KOPT-K1 (cell line): ENCODE measurements around the gene FREM2.

Experiments
- H3K27ac ChIP-seq: fragments of 200-600 bp; sonication (generic); 2 replicates; pipeline ENCODE4 v1.5.1; 2016; ENCODE audit warnings: antibody characterized with exemption, mild to moderate bottlenecking, low read depth, low read length; ENCODE audit not compliant: poor library complexity, severe bottlenecking
- H3K36me3 ChIP-seq: fragments of 200-600 bp; sonication (generic); 2 replicates; pipeline ENCODE4 v1.5.1; 2017; ENCODE audit warnings: antibody characterized with exemption, mild to moderate bottlenecking, low read length, moderate library complexity; ENCODE audit not compliant: insufficient read depth
- H3K9me3 ChIP-seq: fragments of 200-600 bp; sonication (generic); 2 replicates; pipeline ENCODE4 v1.5.1; 2017; ENCODE audit warnings: antibody characterized with exemption, low read length, mild to moderate bottlenecking; ENCODE audit not compliant: insufficient read depth, poor library complexity, severe bottlenecking

FREM2 gene

GRCh38 chr13:38670627-38671026, 16.2 kb upstream of the FREM2 start:
- Histone ChIP-seq H3K36me3 (no peaks in the 10 kb centered on the region), H3K9me3 (no peaks in the 10 kb centered on the region), H3K27ac (no peak overlapping the region)

- no peaks in the 10 kb centered on the region for H3K9me3 ChIP-seq
- H3K36me3 ChIP-seq: no peaks in the 10 kb centered on the region
- H3K27ac ChIP-seq: no peak overlapping the region
Measured at GRCh38 chr13:38671980-38672379, 14.9 kb upstream of the FREM2 start.

GRCh38 chr13:38674208-38674607, 12.7 kb upstream of the FREM2 start:
- no peaks in the 10 kb centered on the region for H3K36me3 ChIP-seq
- no peaks in the 10 kb centered on the region for H3K9me3 ChIP-seq

GRCh38 chr13:38680912-38681311, 6.0 kb upstream of the FREM2 start:
- no peaks in the 10 kb centered on the region for H3K9me3 ChIP-seq
- H3K36me3 ChIP-seq: no peaks in the 10 kb centered on the region
- no peak overlapping the region for H3K27ac ChIP-seq

More at GRCh38 chr13:38674208-38674607, 12.7 kb upstream of the FREM2 start:
- H3K27ac ChIP-seq: no peak overlapping the region

GRCh38 chr13:38684714-38685113, 2.2 kb upstream of the FREM2 start:
- Histone ChIP-seq H3K36me3 (no peaks in the 10 kb centered on the region), H3K27ac (no peak overlapping the region), H3K9me3 (peaks cover 8% of the 10 kb centered on the region)

- Histone ChIP-seq H3K9me3 (peaks cover 8% of the 10 kb centered on the region), H3K36me3 (no peaks in the 10 kb centered on the region), H3K27ac (no peak overlapping the region)
Measured at GRCh38 chr13:38685431-38685830, 1.4 kb upstream of the FREM2 start.

GRCh38 chr13:38685974-38686576, 802 bp upstream of the FREM2 start:
- Histone ChIP-seq H3K27ac (no peak overlapping the region), H3K9me3 (peaks cover 8% of the 10 kb centered on the region), H3K36me3 (no peaks in the 10 kb centered on the region)

- Histone ChIP-seq H3K9me3 (peaks cover 8% of the 10 kb centered on the region), H3K36me3 (no peaks in the 10 kb centered on the region), H3K27ac (no peak overlapping the region)
Measured at GRCh38 chr13:38687246-38688229, 661 bp downstream of the FREM2 start.

- Histone ChIP-seq H3K36me3 (no peaks in the 10 kb centered on the region), H3K9me3 (peaks cover 8% of the 10 kb centered on the region), H3K27ac (no peak overlapping the region)
Measured at GRCh38 chr13:38688674-38689073, 1.8 kb downstream of the FREM2 start.

- H3K36me3 ChIP-seq: no peaks in the 10 kb centered on the region
- H3K9me3 ChIP-seq: peaks cover 8% of the 10 kb centered on the region
- no peak overlapping the region for H3K27ac ChIP-seq
Measured at GRCh38 chr13:38690231-38690630, 3.4 kb downstream of the FREM2 start.

GRCh38 chr13:38693168-38693567, 6.3 kb downstream of the FREM2 start:
- Histone ChIP-seq H3K36me3 (no peaks in the 10 kb centered on the region), H3K9me3 (peaks cover under 1% of the 10 kb centered on the region), H3K27ac (no peak overlapping the region)

- Histone ChIP-seq H3K27ac (no peak overlapping the region), H3K9me3 (no peaks in the 10 kb centered on the region), H3K36me3 (no peaks in the 10 kb centered on the region)
Measured at GRCh38 chr13:38693641-38694040, 6.8 kb downstream of the FREM2 start.

- Histone ChIP-seq H3K9me3 (no peaks in the 10 kb centered on the region), H3K27ac (no peak overlapping the region), H3K36me3 (no peaks in the 10 kb centered on the region)
Measured at GRCh38 chr13:38697197-38697596, 10.3 kb downstream of the FREM2 start.

GRCh38 chr13:38697628-38698333, 10.9 kb downstream of the FREM2 start:
- H3K9me3 ChIP-seq: no peaks in the 10 kb centered on the region
- no peak overlapping the region for H3K27ac ChIP-seq
- no peaks in the 10 kb centered on the region for H3K36me3 ChIP-seq

GRCh38 chr13:38700051-38700450, 13.2 kb downstream of the FREM2 start:
- H3K36me3 ChIP-seq: no peaks in the 10 kb centered on the region
- no peaks in the 10 kb centered on the region for H3K9me3 ChIP-seq
- H3K27ac ChIP-seq: no peak overlapping the region
